SK-N-SH (cell line): ENCODE results near the gene BIRC7. TPM values are rescaled to one million over a fixed set of nuclear protein-coding genes. Genes with fewer than 3 reads are reported as not detected.

ENCODE experiments used
- CTCF ChIA-PET: fragments of 300-600, 350-600 bp; formaldehyde crosslinking; extraction: SDS; loops from one replicate; lab custom pipeline; 2021; lab: Yijun Ruan, JAX
- POLR2A ChIA-PET: fragments of 350-600 bp; sonication (Branson Sonifier 250); formaldehyde crosslinking; extraction: SDS; loops from one replicate; lab custom pipeline; 2020; ENCODE audit warnings: antibody characterized with exemption, inconsistent platforms; lab: Yijun Ruan, JAX
- DNase-seq: peaks from one replicate; pipeline ENCODE4 v3.0.0; 2012
- H2AFZ ChIP-seq: fragments of 200-600 bp; sonication (generic); 2 replicates; pipeline ENCODE4 v1.8.1; 2016; ENCODE audit warnings: antibody characterized with exemption, mild to moderate bottlenecking, low read depth
- H3F3A ChIP-seq: fragments of 200-600 bp; sonication (generic); replicated peaks from 2 replicates; pipeline ENCODE3; 2016; ENCODE audit warnings: antibody characterized with exemption, mild to moderate bottlenecking; ENCODE audit not compliant: insufficient read depth
- H3K27ac ChIP-seq, 2 experiments: fragments of 200-500 bp in 1 of 2; fragments of 200-600 bp in 1 of 2; sonication (Bioruptor generic) in 1 of 2; sonication (generic), shearing (Covaris generic) in 1 of 2; 2 replicates each; pipeline versions ENCODE4 v1.5.1 to v1.6.1; 2014 to 2016; ENCODE audit warnings: low read depth in 2 of 2, inconsistent platforms in 1 of 2, low read length in 1 of 2, mild to moderate bottlenecking in 1 of 2, mixed read lengths in 1 of 2
- H3K27me3 ChIP-seq: fragments of 200-600 bp; sonication (generic), shearing (Covaris generic); 2 replicates; pipeline ENCODE4 v1.6.1; 2016; ENCODE audit warnings: mixed run types; ENCODE audit not compliant: insufficient read depth
- H3K36me3 ChIP-seq, 2 experiments: fragments of 200-500 bp in 1 of 2; fragments of 200-600 bp in 1 of 2; sonication (Bioruptor generic) in 1 of 2; sonication (generic) in 1 of 2; replicated peaks in 1 of 2; 2 replicates each; pipeline versions ENCODE3 to v1.5.1; 2014 to 2016; ENCODE audit warnings: low read length in 1 of 2, mild to moderate bottlenecking in 1 of 2; ENCODE audit not compliant: insufficient read depth in 2 of 2, control insufficient read depth in 1 of 2
- H3K4me1 ChIP-seq, 2 experiments: fragments of 200-500 bp in 1 of 2; fragments of 200-600 bp in 1 of 2; sonication (Bioruptor generic) in 1 of 2; sonication (generic), shearing (Covaris generic) in 1 of 2; 2 replicates each; pipeline versions ENCODE4 v1.5.1 to v1.6.1; 2014 to 2016; ENCODE audit warnings: low read depth in 1 of 2, low read length in 1 of 2, mixed run types in 1 of 2; ENCODE audit not compliant: insufficient read depth in 2 of 2, control insufficient read depth in 1 of 2
- H3K4me2 ChIP-seq: fragments of 200-600 bp; sonication (generic), shearing (Covaris generic); 2 replicates; pipeline ENCODE4 v1.6.1; 2017; ENCODE audit warnings: mixed run types
- H3K4me3 ChIP-seq, 2 experiments: fragments of 200-500 bp in 1 of 2; fragments of 200-600 bp in 1 of 2; sonication (Bioruptor generic) in 1 of 2; sonication (generic), shearing (Covaris generic) in 1 of 2; 2 replicates each; pipeline versions ENCODE4 v1.5.1 to v1.8.1; 2014 to 2016; ENCODE audit warnings: low read depth in 2 of 2, inconsistent platforms in 1 of 2, low read length in 1 of 2, mild to moderate bottlenecking in 1 of 2, mixed read lengths in 1 of 2, moderate library complexity in 1 of 2
- H3K79me2 ChIP-seq: fragments of 200-600 bp; sonication (generic); 2 replicates; pipeline ENCODE4 v1.8.1; 2017; ENCODE audit warnings: mild to moderate bottlenecking; ENCODE audit not compliant: insufficient read depth
- H3K9ac ChIP-seq: fragments of 200-600 bp; sonication (generic); 2 replicates; pipeline ENCODE4 v1.6.1; 2017; ENCODE audit warnings: mixed run types
- H3K9me2 ChIP-seq: fragments of 200-600 bp; sonication (generic); 2 replicates; pipeline ENCODE4 v1.6.1; 2017; ENCODE audit warnings: mixed run types
- H3K9me3 ChIP-seq: fragments of 200-600 bp; sonication (generic); 2 replicates; pipeline ENCODE4 v1.6.1; 2017; ENCODE audit warnings: mixed run types, mild to moderate bottlenecking, moderate library complexity
- H4K20me1 ChIP-seq: fragments of 200-600 bp; sonication (generic); 2 replicates; pipeline ENCODE4 v1.6.1; 2017; ENCODE audit warnings: mild to moderate bottlenecking, mixed run types; ENCODE audit not compliant: insufficient read depth
- ELF1 ChIP-seq: IDR thresholded peaks from 2 replicates; pipeline ENCODE4 v1.4.0; 2012
- EP300 ChIP-seq, 2 experiments: IDR thresholded peaks; 2 replicates each; pipeline versions ENCODE4 v1.4.0 to v1.6.1; 2012; ENCODE audit warnings: borderline replicate concordance in 1 of 2, low read depth in 1 of 2, low read length in 1 of 2
- EZH2phosphoT487 ChIP-seq: fragments of 200-600 bp; sonication (generic); IDR thresholded peaks from 2 replicates; pipeline ENCODE4 v1.6.1; 2017; ENCODE audit warnings: low read depth, mixed run types, mild to moderate bottlenecking, antibody characterized with exemption, moderate library complexity, borderline replicate concordance
- FOSL2 ChIP-seq: IDR thresholded peaks from 2 replicates; pipeline ENCODE4 v1.4.0; 2012; ENCODE audit warnings: low read depth, mild to moderate bottlenecking, moderate library complexity, borderline replicate concordance
- GATA2 ChIP-seq: sonication (generic); formaldehyde crosslinking; IDR thresholded peaks from 2 replicates; pipeline ENCODE4 v1.5.0; 2020; ENCODE audit warnings: mild to moderate bottlenecking, missing genetic modification reagents
- IRF3 ChIP-seq: fragments of 150-350 bp; IDR thresholded peaks from 2 replicates; pipeline ENCODE4 v1.6.1; 2016; ENCODE audit warnings: mild to moderate bottlenecking, low read depth, low read length
- JUND ChIP-seq: IDR thresholded peaks from 2 replicates; pipeline ENCODE4 v1.4.0; 2012
- MEF2A ChIP-seq: IDR thresholded peaks from 2 replicates; pipeline ENCODE4 v1.4.0; 2012; ENCODE audit warnings: low read depth, borderline replicate concordance
- MXI1 ChIP-seq: IDR thresholded peaks from 2 replicates; pipeline ENCODE4 v1.6.1; 2012; ENCODE audit warnings: mild to moderate bottlenecking, low read depth, low read length, improper control_type of control experiment
- NFIC ChIP-seq: IDR thresholded peaks from 2 replicates; pipeline ENCODE4 v1.4.0; 2012; ENCODE audit warnings: borderline replicate concordance
- NRF1 ChIP-seq: IDR thresholded peaks from 2 replicates; pipeline ENCODE4 v1.6.1; 2012; ENCODE audit warnings: low read depth, mild to moderate bottlenecking, low read length
- RAD21 ChIP-seq: IDR thresholded peaks from 2 replicates; pipeline ENCODE4 v1.6.1; 2012; ENCODE audit warnings: mild to moderate bottlenecking, low read length
- RCOR1 ChIP-seq: fragments of 150-350 bp; IDR thresholded peaks from 2 replicates; pipeline ENCODE4 v1.6.1; 2017; ENCODE audit warnings: antibody characterized with exemption, low read length
- RXRA ChIP-seq: IDR thresholded peaks from 2 replicates; pipeline ENCODE4 v1.4.0; 2012; ENCODE audit warnings: low read depth, mild to moderate bottlenecking, borderline replicate concordance
- SMC3 ChIP-seq: IDR thresholded peaks from 2 replicates; pipeline ENCODE4 v1.6.1; 2012; ENCODE audit warnings: low read depth, low read length, improper control_type of control experiment
- TAF1 ChIP-seq: IDR thresholded peaks from 2 replicates; pipeline ENCODE4 v1.6.1; 2012; ENCODE audit warnings: low read depth, mild to moderate bottlenecking, low read length, moderate library complexity, borderline replicate concordance
- TCF12 ChIP-seq: IDR thresholded peaks from 2 replicates; pipeline ENCODE4 v1.4.0; 2012
- USF1 ChIP-seq: IDR thresholded peaks from 2 replicates; pipeline ENCODE4 v1.4.0; 2012; ENCODE audit warnings: low read depth, borderline replicate concordance
- USF2 ChIP-seq: fragments of 150-350 bp; IDR thresholded peaks from 2 replicates; pipeline ENCODE4 v1.6.1; 2017; ENCODE audit warnings: antibody characterized with exemption, low read length, low read depth, borderline replicate concordance
- YY1 ChIP-seq: IDR thresholded peaks from 2 replicates; pipeline ENCODE4 v1.4.0; 2012; ENCODE audit warnings: low read depth, mild to moderate bottlenecking
- WGBS: methylation state at CpG from one replicate; pipeline ENCODE4 v1.1.6; 2017; ENCODE audit warnings: low lambda C conversion rate; 5-methylcytosine and 5-hydroxymethylcytosine counted together
- polyA plus RNA-seq, 3 experiments: library from polyadenylated mRNA; depleted of rRNA; stranded (reverse); fragments of >200 nt; gene quantifications; 2 replicates each; pipeline ENCODE4 v1.2.3, GENCODE V29; 2012

The BIRC7 gene
- polyA plus RNA-seq, 1 of the 3 experiments (the other 2 are of a cell fraction): not detected

- Histone ChIP-seq H3K9me3 (no peaks in the 10 kb centered on the region), H3K4me3 (no peak overlapping the region), H3K36me3 (no peaks in the 10 kb centered on the region), H3K27me3 (no peaks in the 10 kb centered on the region), H3K4me1 (peaks cover 0 to 7% of the 10 kb centered on the region in 2 experiments; a peak in 1 of 4 replicates), H3K9me2 (no peaks in the 10 kb centered on the region), H3K9ac (no peak overlapping the region), H3K27ac (no peak overlapping the region), H3K79me2 (no peaks in the 10 kb centered on the region), H4K20me1 (no peaks in the 10 kb centered on the region), H2AFZ (no peak overlapping the region), H3K4me2 (no peak overlapping the region), H3F3A (no peaks in the 10 kb centered on the region)
- WGBS: 63% methylated on average over 3 of the region's 10 CpGs
- ChIA-PET POLR2A (no interaction called here), CTCF (interaction anchor here (1.1 to 15.6 kb wide), 2 partner anchors 14 to 55 kb away, joined by 3 to 168 read pairs; no protein-coding TSS in a partner anchor)
- no peak for DNase-seq
- TF ChIP-seq RXRA (no peak), NRF1 (no peak), NFIC (no peak), ELF1 (no peak), USF2 (no peak), FOSL2 (no peak), GATA2 (no peak), MEF2A (no peak)
These were observed 2.3 kb downstream of the BIRC7 start for GRCh38 chr20:63238031-63238430.

GRCh38 chr20:63238514-63239125, 2.9 kb downstream of the BIRC7 start:
- no peak overlapping the region for H2AFZ ChIP-seq
- no peak for TF ChIP-seq MXI1
- TF ChIP-seq RAD21: 0 out of 2 replicates have a peak, but pooled peaks have one; percentile 16
- TF ChIP-seq TCF12: no peak
- TF ChIP-seq, all 33 proteins: peak for 1
- Histone ChIP-seq H3K9me3 (no peaks in the 10 kb centered on the region), H3K36me3 (no peaks in the 10 kb centered on the region), H3K9me2 (no peaks in the 10 kb centered on the region), H3K4me2 (no peak overlapping the region), H3K27me3 (no peaks in the 10 kb centered on the region), H3K4me3 (no peak overlapping the region), H3K9ac (no peak overlapping the region), H4K20me1 (no peaks in the 10 kb centered on the region), H3K79me2 (no peaks in the 10 kb centered on the region), H3F3A (no peaks in the 10 kb centered on the region), H3K27ac (no peak overlapping the region), H3K4me1 (peaks cover 0 to 7% of the 10 kb centered on the region in 2 experiments; a peak in 1 of 4 replicates)
- WGBS: 35% methylated on average over 11 of the region's 16 CpGs
- ChIA-PET CTCF (interaction anchor here (1.1 to 15.6 kb wide), 3 partner anchors 14 to 56 kb away, joined by 3 to 168 read pairs (median 3); no protein-coding TSS in a partner anchor), POLR2A (interaction anchor here (0.5 kb wide), 1 partner anchor 187 kb away, joined by 3 read pairs; no protein-coding TSS in a partner anchor)
- DNase-seq: peak; percentile 57

- H3K27me3 ChIP-seq: no peaks in the 10 kb centered on the region
- no peak for DNase-seq
- 81% methylated on average over 15 of the region's 30 CpGs for WGBS
- H3K4me2 ChIP-seq: no peak overlapping the region
- H3K36me3 ChIP-seq: no peaks in the 10 kb centered on the region
- H3F3A ChIP-seq: no peaks in the 10 kb centered on the region
- H3K9me3 ChIP-seq: no peaks in the 10 kb centered on the region
- ChIA-PET CTCF (interaction anchor here (1.1 to 15.6 kb wide), 5 partner anchors 9 to 142 kb away, joined by 3 to 168 read pairs (median 5); no protein-coding TSS in a partner anchor), POLR2A (no interaction called here)
- H3K27ac ChIP-seq: no peak overlapping the region
- H3K4me1 ChIP-seq: peaks cover 0 to 7% of the 10 kb centered on the region in 2 experiments; a peak in 1 of 4 replicates
- no peak overlapping the region for H3K4me3 ChIP-seq
- no peaks in the 10 kb centered on the region for H4K20me1 ChIP-seq
- no peak overlapping the region for H2AFZ ChIP-seq
- no peak overlapping the region for H3K9ac ChIP-seq
- H3K79me2 ChIP-seq: no peaks in the 10 kb centered on the region
- no peaks in the 10 kb centered on the region for H3K9me2 ChIP-seq
- TF ChIP-seq TCF12 (no peak), EZH2phosphoT487 (no peak), RCOR1 (no peak), JUND (no peak), MEF2A (no peak), EP300 (IDR thresholded peaks at IDR 0.05; ENCODE audit: borderline replicate concordance in 1 of 2, low read depth in 1 of 2, low read length in 1 of 2) (no peak), TAF1 (no peak), YY1 (no peak), IRF3 (no peak), SMC3 (no peak), NRF1 (no peak), RXRA (no peak), USF1 (no peak)
These were observed 3.7 kb downstream of the BIRC7 start for GRCh38 chr20:63239431-63239830.
